Middle frontal gyrus (tissue), 1 donor: ENCODE results near the gene FLRT2.

ENCODE experiments used
- DNase-seq: peaks from one replicate; pipeline ENCODE4 v3.0.0-alpha.2; 2015; ENCODE audit warnings: low spot score; ENCODE audit errors: extremely low spot score

FLRT2 gene, protein sequence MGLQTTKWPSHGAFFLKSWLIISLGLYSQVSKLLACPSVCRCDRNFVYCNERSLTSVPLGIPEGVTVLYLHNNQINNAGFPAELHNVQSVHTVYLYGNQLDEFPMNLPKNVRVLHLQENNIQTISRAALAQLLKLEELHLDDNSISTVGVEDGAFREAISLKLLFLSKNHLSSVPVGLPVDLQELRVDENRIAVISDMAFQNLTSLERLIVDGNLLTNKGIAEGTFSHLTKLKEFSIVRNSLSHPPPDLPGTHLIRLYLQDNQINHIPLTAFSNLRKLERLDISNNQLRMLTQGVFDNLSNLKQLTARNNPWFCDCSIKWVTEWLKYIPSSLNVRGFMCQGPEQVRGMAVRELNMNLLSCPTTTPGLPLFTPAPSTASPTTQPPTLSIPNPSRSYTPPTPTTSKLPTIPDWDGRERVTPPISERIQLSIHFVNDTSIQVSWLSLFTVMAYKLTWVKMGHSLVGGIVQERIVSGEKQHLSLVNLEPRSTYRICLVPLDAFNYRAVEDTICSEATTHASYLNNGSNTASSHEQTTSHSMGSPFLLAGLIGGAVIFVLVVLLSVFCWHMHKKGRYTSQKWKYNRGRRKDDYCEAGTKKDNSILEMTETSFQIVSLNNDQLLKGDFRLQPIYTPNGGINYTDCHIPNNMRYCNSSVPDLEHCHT

GRCh38 chr14:85529803-85530574 lies at the start of gene FLRT2:
Gene FLRT2 (plus strand): TSS chr14:85530144. CDS start chr14:85621515, 91,371 bp downstream.
- peak; percentile 44 for DNase-seq

- DNase-seq: no peak
Measured at GRCh38 chr14:85481471-85481870, 48.5 kb upstream of the FLRT2 start.

GRCh38 chr14:85482552-85482951 lies 47.4 kb upstream of the FLRT2 start:
- no peak for DNase-seq

GRCh38 chr14:85483037-85483436 lies 46.9 kb upstream of the FLRT2 start:
- DNase-seq: no peak

- DNase-seq: no peak
Measured at GRCh38 chr14:85483652-85484051, 46.3 kb upstream of the FLRT2 start.

GRCh38 chr14:85487215-85487614 lies 42.7 kb upstream of the FLRT2 start:
- DNase-seq: no peak

DNA sequence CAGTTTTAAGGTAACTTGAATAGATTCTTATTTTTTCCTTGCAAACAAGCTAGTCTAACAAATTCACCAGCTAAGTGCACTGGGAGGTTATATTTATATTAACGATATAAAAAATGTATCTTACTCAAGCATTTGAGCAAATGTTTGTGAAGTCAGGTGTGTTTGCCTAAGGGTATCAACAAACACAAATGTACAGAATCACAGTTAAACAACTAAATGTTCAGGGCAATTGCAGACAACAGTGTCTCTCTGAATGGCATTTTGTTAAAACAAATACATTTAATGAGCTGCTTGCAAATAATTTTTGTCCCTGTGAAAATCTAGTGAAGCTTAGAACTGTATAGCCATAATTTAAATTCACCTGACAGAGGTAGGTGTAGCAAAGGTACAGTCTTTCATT lies 28.2 kb upstream of the FLRT2 start:
- no peak for DNase-seq

DNA sequence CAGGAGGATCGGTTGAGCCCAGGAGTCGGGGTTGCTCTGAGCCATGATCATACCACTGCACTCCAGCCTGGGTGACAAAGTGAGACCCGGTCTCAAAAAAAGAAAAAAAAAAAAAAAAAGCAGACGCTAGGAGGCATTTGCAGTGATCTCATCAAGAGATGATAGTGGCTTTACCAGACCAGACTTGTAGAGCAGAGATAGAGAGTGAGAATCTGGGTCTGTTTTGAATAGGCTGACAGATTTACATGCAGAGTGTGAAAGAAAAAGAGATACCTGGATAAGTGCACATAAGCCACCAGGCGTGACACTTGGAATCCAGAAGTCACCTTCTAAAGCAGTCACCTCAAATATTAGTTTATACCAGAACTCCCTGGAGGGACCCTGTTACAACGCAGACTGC lies 21.1 kb upstream of the FLRT2 start:
- DNase-seq: no peak

DNA sequence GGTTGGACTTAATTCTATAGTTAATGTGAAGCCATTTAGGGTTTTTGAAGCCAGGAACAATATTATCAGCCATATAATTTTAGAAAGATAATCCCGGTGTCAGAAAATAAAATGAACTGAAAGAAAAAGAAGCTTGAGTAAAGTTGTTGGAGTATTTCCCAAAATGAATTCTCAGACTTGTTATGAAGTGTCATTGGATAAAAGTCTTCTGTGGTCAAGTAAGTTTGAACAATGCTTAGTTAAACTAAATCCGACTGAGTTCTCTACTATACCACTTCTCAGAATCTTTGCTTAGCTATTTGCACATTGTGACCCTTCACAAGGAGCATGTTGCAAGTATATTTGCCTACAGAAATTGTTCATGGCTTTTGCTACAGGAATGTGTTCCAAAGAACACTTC lies 17.5 kb upstream of the FLRT2 start:
- no peak for DNase-seq

GRCh38 chr14:85514487-85514886 lies 15.5 kb upstream of the FLRT2 start:
- DNase-seq: no peak

GRCh38 chr14:85516239-85517113 lies 13.5 kb upstream of the FLRT2 start:
- DNase-seq: no peak

DNA sequence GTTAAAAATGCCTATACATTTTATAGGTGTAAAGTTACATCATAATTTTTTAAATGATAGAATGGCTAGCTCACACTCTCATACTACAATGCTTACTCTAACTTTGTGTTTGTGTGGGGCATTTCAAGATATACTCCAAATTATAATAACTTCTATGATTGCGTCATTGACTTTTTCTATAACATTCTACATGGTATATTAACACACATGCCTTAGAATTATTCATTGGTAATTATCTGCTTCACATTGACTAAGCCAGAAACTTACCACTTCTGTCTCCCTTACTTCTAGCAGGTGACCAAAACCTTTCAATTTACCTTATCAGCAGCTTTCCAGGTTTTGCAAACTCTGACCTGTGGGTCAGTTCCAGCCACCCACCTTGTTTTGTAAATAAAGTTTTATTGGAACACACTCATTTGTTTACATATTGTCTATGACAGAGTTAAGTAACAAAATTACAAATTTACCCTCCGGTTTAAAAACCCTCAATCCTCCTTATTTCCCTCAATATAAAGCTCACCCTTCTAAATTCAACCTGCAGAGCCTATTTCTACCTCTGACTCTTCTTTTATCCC lies 12.7 kb upstream of the FLRT2 start:
- no peak for DNase-seq

GRCh38 chr14:85519661-85520305 lies 10.2 kb upstream of the FLRT2 start:
- no peak for DNase-seq

DNA sequence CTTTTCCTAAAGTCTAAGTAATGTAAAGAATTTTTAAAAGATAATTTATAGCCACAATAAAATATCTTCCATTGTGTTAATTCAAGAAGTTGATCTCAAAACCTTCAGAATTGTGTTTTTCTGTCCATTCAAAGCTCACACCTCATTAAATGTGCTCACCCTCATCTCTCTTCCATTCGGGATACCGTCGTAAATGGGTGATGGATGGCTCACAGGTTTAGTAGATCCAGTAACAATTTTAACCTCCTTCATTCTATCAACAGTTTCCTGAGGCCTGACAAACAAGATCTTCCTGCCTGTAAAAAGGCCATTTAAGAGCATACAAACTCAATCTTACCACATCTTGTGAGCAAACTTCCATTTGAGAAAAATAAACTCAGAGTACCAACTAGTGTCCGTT lies 9.4 kb upstream of the FLRT2 start:
- no peak for DNase-seq

GRCh38 chr14:85523624-85524023 lies 6.3 kb upstream of the FLRT2 start:
- DNase-seq: no peak

DNA sequence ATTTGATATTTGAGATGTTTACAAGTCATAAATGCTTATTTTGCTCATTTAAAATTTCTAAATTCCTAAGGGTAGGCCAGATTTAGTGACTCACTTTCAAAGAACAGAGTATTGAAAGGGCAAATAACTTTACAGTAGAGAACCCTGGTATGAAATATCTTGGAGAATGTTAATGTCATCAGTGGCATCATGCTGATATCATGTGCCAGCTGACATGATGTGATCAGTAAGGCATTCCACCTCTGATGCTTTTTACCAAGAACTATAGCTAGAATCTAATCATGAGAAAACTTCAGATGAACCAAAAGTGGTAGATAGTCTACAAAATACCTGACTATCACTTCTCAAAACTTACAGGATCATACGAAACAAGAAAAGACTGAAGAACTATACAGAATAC lies 2.9 kb upstream of the FLRT2 start:
- no peak for DNase-seq

DNA sequence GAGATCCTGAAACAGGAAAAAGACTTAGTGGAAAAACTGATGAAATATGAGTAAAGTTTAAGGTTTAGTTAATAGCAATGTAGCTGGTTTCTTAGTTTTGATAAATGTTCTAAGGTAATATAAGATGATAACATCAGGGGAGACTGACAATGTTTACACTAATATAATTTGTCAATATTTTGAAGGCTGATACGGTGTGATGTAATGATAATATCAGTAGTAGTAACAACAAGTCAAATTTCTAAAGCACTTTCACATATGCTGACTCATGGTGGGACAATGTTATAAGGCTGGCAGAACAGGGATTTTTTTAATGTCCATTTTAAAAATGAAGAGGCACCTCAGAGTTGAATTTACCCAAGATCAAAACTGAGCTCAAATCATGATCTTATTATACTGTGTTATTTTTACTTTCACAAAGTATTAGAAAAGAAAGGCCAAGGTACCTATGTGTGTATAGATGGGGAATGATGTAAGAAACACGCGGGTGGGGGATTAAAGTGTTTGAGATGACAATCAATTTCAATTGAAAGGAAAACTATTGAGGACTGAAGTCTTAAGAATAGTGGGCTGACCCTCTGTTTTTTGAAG lies 2.4 kb upstream of the FLRT2 start:
- DNase-seq: no peak

DNA sequence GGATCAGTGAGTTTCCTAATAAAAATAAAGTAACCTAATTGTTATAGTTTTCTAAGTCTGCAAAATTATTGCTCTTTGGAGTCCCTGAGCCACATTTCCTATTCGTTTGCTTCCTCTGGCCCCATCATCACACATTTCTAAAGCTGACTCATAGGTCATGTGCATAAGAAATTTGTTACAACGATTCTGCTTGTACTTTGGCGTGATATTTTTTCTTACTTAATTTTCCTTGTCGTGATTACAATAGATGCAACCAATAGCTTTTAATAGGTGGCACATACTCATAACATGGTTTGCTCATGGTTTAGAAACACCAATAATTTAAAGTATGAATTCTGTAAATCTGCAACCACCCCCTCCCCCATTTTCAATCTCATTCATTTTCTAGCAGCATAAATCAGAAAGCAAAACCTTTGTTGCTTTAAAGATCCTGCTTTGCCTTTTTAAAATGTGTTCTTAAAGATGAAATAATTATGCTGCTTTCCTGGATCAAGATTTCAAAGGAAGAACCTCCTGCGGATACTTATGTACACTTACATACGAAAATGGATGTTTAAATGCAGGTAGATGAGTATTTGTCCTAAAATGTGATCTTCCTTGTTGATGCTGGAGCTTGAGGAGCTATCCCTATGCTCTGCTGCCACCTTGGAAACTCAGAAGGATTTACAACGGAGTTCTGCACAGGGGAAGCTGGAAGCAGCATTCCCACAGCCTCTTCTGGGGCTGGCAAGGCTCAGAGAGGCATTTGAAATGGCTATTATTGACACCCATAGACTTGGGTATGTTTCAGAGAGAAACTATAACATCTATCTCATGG lies 1.7 kb upstream of the FLRT2 start:
- peak; percentile 53 for DNase-seq
